Ovary (tissue), 9 donors: ENCODE measurements around the gene SCN9A. TPM values are rescaled to one million over a fixed set of nuclear protein-coding genes. Genes with fewer than 3 reads are reported as not detected.

Source experiments
- DNase-seq, 5 donors: peaks; one replicate each; pipeline ENCODE4 v3.0.0-alpha.2; 2019 to 2020
- H3K27ac ChIP-seq, 2 donors: fragments of 200-600 bp; one replicate each; pipeline versions ENCODE4 v1.5.1 to v1.8.0; 2019 to 2022
- H3K27me3 ChIP-seq: fragments of 200-600 bp; one replicate; pipeline ENCODE4 v1.8.0; 2022
- H3K36me3 ChIP-seq: fragments of 200-600 bp; sonication (generic); one replicate; pipeline ENCODE4 v1.5.1; 2019
- H3K4me1 ChIP-seq: one replicate; pipeline ENCODE4 v1.8.1; 2013; ENCODE audit warnings: mild to moderate bottlenecking, moderate library complexity; ENCODE audit not compliant: insufficient read depth
- H3K4me3 ChIP-seq: fragments of 200-600 bp; sonication (generic); one replicate; pipeline ENCODE4 v1.5.1; 2017
- H3K9me3 ChIP-seq, 2 donors: fragments of 200-600 bp in 1 of 2; sonication (generic) in 1 of 2; one replicate each; pipeline versions ENCODE4 v1.5.1 to v1.8.1; 2013 to 2019; ENCODE audit warnings: mild to moderate bottlenecking in 1 of 2, moderate library complexity in 1 of 2
- CTCF ChIP-seq, 3 donors: fragments of 450-650 bp in 2 of 3; fragments of 200-600 bp in 1 of 3; IDR thresholded peaks; one replicate each; pipeline versions ENCODE4 v1.5.1 to v1.8.0; 2016 to 2022; ENCODE audit warnings: antibody characterized with exemption in 3 of 3, mild to moderate bottlenecking in 1 of 3
- EP300 ChIP-seq: sonication (generic); formaldehyde crosslinking; IDR thresholded peaks from one replicate; pipeline ENCODE4 v1.6.1; 2017; ENCODE audit warnings: antibody characterized with exemption
- POLR2A ChIP-seq: fragments of 450-650 bp; IDR thresholded peaks from one replicate; pipeline ENCODE4 v1.6.1; 2017; ENCODE audit warnings: antibody characterized with exemption, mild to moderate bottlenecking, moderate library complexity
- WGBS, 3 donors: extraction: QIAGEN DNeasy Blood & Tissue Kit in 1 of 3; methylation state at CpG; one replicate each; pipeline versions ENCODE4 v1.1.5 to v1.1.7; 2013 to 2017; 5-methylcytosine and 5-hydroxymethylcytosine counted together
- intact Hi-C, 4 donors: fragments of 100-400 bp; cut with DNase I; formaldehyde crosslinking; loops; one replicate each; pipeline versions ENCODE4 v1.11.0 to v1.15.1; 2022 to 2023
- polyA plus RNA-seq, 2 donors: library from polyadenylated mRNA; stranded (reverse); fragments of 200-250 nt in 1 of 2; fragments of 350-450 nt in 1 of 2; fragmentation: Illumina TruSeq in 1 of 2; extraction: RNeasy Lipid Tissue Mini Kit (QIAGEN cat#74804) in 1 of 2; gene quantifications; one replicate each; pipeline ENCODE4 v1.2.3, GENCODE V29; 2013 to 2014
- total RNA-seq, 7 donors: library from RNA; depleted of rRNA in 2 of 7; stranded (reverse); fragments of >200 nt in 2 of 7; fragmentation: NEBNext Ultra II Directional in 3 of 7; extraction: Animal tissue kit (Norgen Biotek cat#: 25700) in 3 of 7; gene quantifications; one replicate each; pipeline versions ENCODE4 v1.1.0 to v1.2.4, GENCODE V29; 2016 to 2023
- donor health status: DM: no; HTN: no; CAD: no; lungs with moderate emphysema.
- donor health status: DM: no; HTN: no; CAD: no.
- donor health status: Bipolar disorder and iron deficiency.
- donor health status: DM: yes; HTN: yes; CAD: no.
- donor health status: DM: no; HTN: no; CAD: no.
- donor health status: DM: yes; HTN: yes; CAD: no.

Gene SCN9A
- total and polyA plus RNA-seq, 9 donors: 0.33 to 4.5 (median 1.3) TPM

GRCh38 chr2:166242309-166242708 lies 133.4 kb downstream of the SCN9A start:
- Histone ChIP-seq H3K27ac (no peak overlapping the region), H3K27me3 (no peaks in the 10 kb centered on the region), H3K36me3 (no peaks in the 10 kb centered on the region), H3K9me3 (no peaks in the 10 kb centered on the region), H3K4me1 (no peaks in the 10 kb centered on the region), H3K4me3 (no peak overlapping the region)
- no peak for TF ChIP-seq CTCF (IDR thresholded peaks at IDR 0.05)
- TF ChIP-seq EP300: no peak
- no peak for TF ChIP-seq POLR2A
- intact Hi-C loops: no loop called here
- DNase-seq: no peak

GRCh38 chr2:166240387-166241313 lies 135.1 kb downstream of the SCN9A start:
- intact Hi-C loops: no loop called here
- H3K27ac ChIP-seq: no peak overlapping the region

GRCh38 chr2:166239548-166239947 lies 136.2 kb downstream of the SCN9A start:
- WGBS, 3 donors: 71 to 83% (median 82%) methylated on average over 3 of the region's 3 CpGs
- Histone ChIP-seq H3K27me3 (no peaks in the 10 kb centered on the region), H3K9me3 (no peaks in the 10 kb centered on the region), H3K4me1 (no peaks in the 10 kb centered on the region), H3K36me3 (no peaks in the 10 kb centered on the region), H3K4me3 (no peak overlapping the region), H3K27ac (no peak overlapping the region)
- TF ChIP-seq CTCF (IDR thresholded peaks at IDR 0.05) (no peak), POLR2A (no peak), EP300 (no peak)
- intact Hi-C loops: no loop called here
- DNase-seq: no peak

More at GRCh38 chr2:166240387-166241313, 135.1 kb downstream of the SCN9A start:
- Histone ChIP-seq H3K9me3 (no peaks in the 10 kb centered on the region), H3K4me1 (no peaks in the 10 kb centered on the region), H3K27me3 (no peaks in the 10 kb centered on the region), H3K4me3 (no peak overlapping the region), H3K36me3 (no peaks in the 10 kb centered on the region)
- 95 to 97% (median 97%) methylated on average over 1 of the region's 1 CpG for WGBS, 3 donors
- DNase-seq: no peak
- TF ChIP-seq EP300 (no peak), CTCF (IDR thresholded peaks at IDR 0.05) (no peak), POLR2A (no peak)

- DNase-seq: no peak
- Histone ChIP-seq H3K27ac (no peak overlapping the region), H3K4me1 (no peaks in the 10 kb centered on the region), H3K4me3 (no peak overlapping the region), H3K27me3 (no peaks in the 10 kb centered on the region), H3K9me3 (no peaks in the 10 kb centered on the region), H3K36me3 (no peaks in the 10 kb centered on the region)
- TF ChIP-seq EP300 (no peak), CTCF (IDR thresholded peaks at IDR 0.05) (no peak), POLR2A (no peak)
- intact Hi-C loops: no loop called here
These were observed 137.6 kb downstream of the SCN9A start for GRCh38 chr2:166238176-166238575.
